ENCODE measurements around the gene IL6.
"Not testable (repeated sequence)": the region's sequence is repeated elsewhere in the genome, so short reads cannot be mapped to it uniquely, and the experiment has no call there.

The IL6 gene

DNA sequence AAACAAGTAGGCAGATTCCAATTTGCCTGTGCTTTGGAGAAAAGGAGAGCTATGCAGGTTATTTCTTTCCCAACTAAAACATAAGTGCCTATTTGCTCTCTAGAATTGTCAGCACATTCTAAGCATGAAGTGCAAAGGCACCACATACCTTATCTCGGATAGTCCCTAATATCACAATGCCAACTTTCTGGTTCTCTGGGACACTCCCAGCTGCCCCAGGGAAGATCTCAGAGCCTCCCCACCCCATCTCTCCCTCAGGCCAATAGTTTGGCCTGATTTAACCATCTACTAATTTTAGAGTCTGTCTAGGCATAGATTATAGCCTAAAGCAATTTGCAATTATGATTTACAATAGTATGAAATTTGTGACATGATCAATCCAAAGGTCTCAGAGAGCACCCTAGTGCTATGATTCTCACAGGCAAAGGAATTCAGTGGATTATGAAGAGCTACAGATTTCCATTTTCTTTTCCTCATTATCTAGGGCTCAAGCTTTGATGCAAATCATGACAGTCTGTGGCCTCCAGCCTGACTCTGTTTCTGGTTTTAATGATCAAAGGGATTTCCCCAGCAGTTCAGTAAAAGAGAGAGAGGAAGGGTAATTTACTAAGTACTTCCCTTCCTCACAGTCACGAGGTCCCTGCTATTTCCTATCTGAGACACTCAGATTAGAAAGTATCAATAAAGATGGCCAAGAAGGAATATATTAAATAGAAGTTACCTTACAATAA lies 29.0 kb upstream of the IL6 start:
- Histone ChIP-seq H3K9ac (ENCODE audit: low read length) (no peak overlapping the region), H3K4me1 (ENCODE audit: low read length) (peaks cover 59% of the 10 kb centered on the region)

DNA sequence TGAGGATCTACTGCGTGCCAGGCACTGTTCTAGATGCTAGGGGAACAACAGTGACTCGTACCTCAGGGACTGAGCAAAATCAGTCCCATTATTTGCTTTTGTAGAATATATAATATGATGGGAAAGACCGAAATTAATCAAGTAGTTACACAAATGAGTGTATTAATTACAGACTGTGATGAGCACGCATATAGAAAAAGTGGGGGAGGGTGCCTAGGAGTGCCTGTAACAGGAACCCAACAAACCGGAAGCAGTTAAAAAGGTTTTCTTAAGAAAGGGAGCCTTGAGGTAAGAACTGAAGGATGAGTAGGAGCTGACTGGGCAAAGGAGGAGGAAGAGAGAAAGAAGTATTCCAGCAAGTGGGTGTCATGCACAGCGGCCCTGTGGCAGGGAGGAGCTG lies 28.2 kb upstream of the IL6 start:
- Histone ChIP-seq H3K27me3 (replicated peaks; ENCODE audit: insufficient read depth, low read length) (no peaks in the 10 kb centered on the region), H2AFZ (ENCODE audit: low read length) (no peak overlapping the region), H3K4me1 (ENCODE audit: low read length) (peaks cover 59% of the 10 kb centered on the region), H3K27ac (ENCODE audit: low read length) (no peak overlapping the region), H3K4me2 (ENCODE audit: low read depth, low read length) (peak overlapping the region; percentile 52; the same call in 1 of the 2 replicates), H3K9me3 (replicated peaks; ENCODE audit: insufficient read depth, low read length) (no peaks in the 10 kb centered on the region), H3K4me3 (ENCODE audit: low read length) (no peak overlapping the region), H3K9ac (ENCODE audit: low read length) (no peak overlapping the region), H3K79me2 (ENCODE audit: low read length) (no peaks in the 10 kb centered on the region), H3K36me3 (replicated peaks; ENCODE audit: insufficient read depth, low read length) (no peaks in the 10 kb centered on the region), H3F3A (ENCODE audit: insufficient read depth, low read length) (peaks cover 11% of the 10 kb centered on the region; the same call in 1 of the 2 replicates), H4K20me1 (ENCODE audit: insufficient read depth, low read length) (no peaks in the 10 kb centered on the region), H3K9me2 (replicated peaks; ENCODE audit: insufficient read depth, low read length) (no peaks in the 10 kb centered on the region)
- TF ChIP-seq EZH2 (optimal IDR thresholded peaks at IDR 0.05; ENCODE audit: low read depth, low read length) = no peak
- DNase-seq = no peak

More for the DNA sequence above, 29.0 kb upstream of the IL6 start:
- H3K9me2 ChIP-seq (replicated peaks; ENCODE audit: insufficient read depth, low read length) = no peaks in the 10 kb centered on the region
- H3K36me3 ChIP-seq (replicated peaks; ENCODE audit: insufficient read depth, low read length) = no peaks in the 10 kb centered on the region
- peak overlapping the region; percentile 52 for H3K4me2 ChIP-seq (ENCODE audit: low read depth, low read length)
- H3K27me3 ChIP-seq (replicated peaks; ENCODE audit: insufficient read depth, low read length) = no peaks in the 10 kb centered on the region
- peaks cover 11% of the 10 kb centered on the region; the same call in 1 of the 2 replicates for H3F3A ChIP-seq (ENCODE audit: insufficient read depth, low read length)
- H4K20me1 ChIP-seq (ENCODE audit: insufficient read depth, low read length) = no peaks in the 10 kb centered on the region
- peak; percentile 64 for DNase-seq
- H3K27ac ChIP-seq (ENCODE audit: low read length) = peak overlapping the region; percentile 11; the same call in 1 of the 2 replicates
- no peak overlapping the region for H3K4me3 ChIP-seq (ENCODE audit: low read length)
- no peak overlapping the region for H2AFZ ChIP-seq (ENCODE audit: low read length)
- H3K79me2 ChIP-seq (ENCODE audit: low read length) = no peaks in the 10 kb centered on the region
- no peaks in the 10 kb centered on the region for H3K9me3 ChIP-seq (replicated peaks; ENCODE audit: insufficient read depth, low read length)
- TF ChIP-seq EZH2phosphoT487 (IDR thresholded peaks at IDR 0.05; ENCODE audit: low read length) = no peak
- TF ChIP-seq, protein P1, sequence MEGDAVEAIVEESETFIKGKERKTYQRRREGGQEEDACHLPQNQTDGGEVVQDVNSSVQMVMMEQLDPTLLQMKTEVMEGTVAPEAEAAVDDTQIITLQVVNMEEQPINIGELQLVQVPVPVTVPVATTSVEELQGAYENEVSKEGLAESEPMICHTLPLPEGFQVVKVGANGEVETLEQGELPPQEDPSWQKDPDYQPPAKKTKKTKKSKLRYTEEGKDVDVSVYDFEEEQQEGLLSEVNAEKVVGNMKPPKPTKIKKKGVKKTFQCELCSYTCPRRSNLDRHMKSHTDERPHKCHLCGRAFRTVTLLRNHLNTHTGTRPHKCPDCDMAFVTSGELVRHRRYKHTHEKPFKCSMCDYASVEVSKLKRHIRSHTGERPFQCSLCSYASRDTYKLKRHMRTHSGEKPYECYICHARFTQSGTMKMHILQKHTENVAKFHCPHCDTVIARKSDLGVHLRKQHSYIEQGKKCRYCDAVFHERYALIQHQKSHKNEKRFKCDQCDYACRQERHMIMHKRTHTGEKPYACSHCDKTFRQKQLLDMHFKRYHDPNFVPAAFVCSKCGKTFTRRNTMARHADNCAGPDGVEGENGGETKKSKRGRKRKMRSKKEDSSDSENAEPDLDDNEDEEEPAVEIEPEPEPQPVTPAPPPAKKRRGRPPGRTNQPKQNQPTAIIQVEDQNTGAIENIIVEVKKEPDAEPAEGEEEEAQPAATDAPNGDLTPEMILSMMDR (IDR thresholded peaks at IDR 0.05; ENCODE audit: low read length) = no peak
- TF ChIP-seq EZH2 (optimal IDR thresholded peaks at IDR 0.05; ENCODE audit: low read depth, low read length) = no peak

DNA sequence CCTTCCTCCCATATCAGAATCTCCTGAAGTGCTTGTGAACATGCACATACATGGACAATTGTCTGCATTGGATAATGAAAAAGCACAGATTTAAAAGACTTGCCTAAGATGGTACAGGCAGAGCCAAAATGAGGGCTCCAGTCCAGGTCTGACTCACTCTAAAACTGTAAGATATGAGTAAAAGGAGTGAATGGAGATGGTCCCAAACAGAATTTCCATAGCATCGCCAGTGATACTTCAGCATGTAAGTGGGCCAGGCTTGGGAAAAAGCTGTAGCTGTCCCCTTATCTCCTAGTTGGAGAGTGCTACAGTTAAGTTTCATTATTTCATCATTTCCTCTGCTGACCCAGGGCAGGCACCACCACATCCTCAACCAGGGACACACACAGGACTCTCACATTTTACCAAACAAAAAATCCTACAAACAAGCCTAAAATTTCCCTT lies 26.4 kb upstream of the IL6 start:
- no peaks in the 10 kb centered on the region for H3K36me3 ChIP-seq (replicated peaks; ENCODE audit: insufficient read depth, low read length)
- H3K9me2 ChIP-seq (replicated peaks; ENCODE audit: insufficient read depth, low read length) = no peaks in the 10 kb centered on the region
- no peak for DNase-seq
- no peaks in the 10 kb centered on the region for H3K9me3 ChIP-seq (replicated peaks; ENCODE audit: insufficient read depth, low read length)
- H3K27ac ChIP-seq (ENCODE audit: low read length) = no peak overlapping the region
- H3K27me3 ChIP-seq (replicated peaks; ENCODE audit: insufficient read depth, low read length) = no peaks in the 10 kb centered on the region
- peaks cover 43% of the 10 kb centered on the region for H3K4me1 ChIP-seq (ENCODE audit: low read length)
- no peaks in the 10 kb centered on the region for H3K79me2 ChIP-seq (ENCODE audit: low read length)
- no peak overlapping the region for H3K4me3 ChIP-seq (ENCODE audit: low read length)
- peak overlapping the region; percentile 23; the same call in 1 of the 2 replicates for H2AFZ ChIP-seq (ENCODE audit: low read length)
- no peak overlapping the region for H3K9ac ChIP-seq (ENCODE audit: low read length)
- H4K20me1 ChIP-seq (ENCODE audit: insufficient read depth, low read length) = no peaks in the 10 kb centered on the region
- TF ChIP-seq, protein P1 (IDR thresholded peaks at IDR 0.05; ENCODE audit: low read length) = no peak
- TF ChIP-seq EZH2phosphoT487 (IDR thresholded peaks at IDR 0.05; ENCODE audit: low read length) (no peak), EZH2 (optimal IDR thresholded peaks at IDR 0.05; ENCODE audit: low read depth, low read length) (no peak)
- H3K4me2 ChIP-seq (ENCODE audit: low read depth, low read length) = peak overlapping the region; percentile 19; the same call in 1 of the 2 replicates
- H3F3A ChIP-seq (ENCODE audit: insufficient read depth, low read length) = peaks cover 11% of the 10 kb centered on the region; the same call in 1 of the 2 replicates

DNA sequence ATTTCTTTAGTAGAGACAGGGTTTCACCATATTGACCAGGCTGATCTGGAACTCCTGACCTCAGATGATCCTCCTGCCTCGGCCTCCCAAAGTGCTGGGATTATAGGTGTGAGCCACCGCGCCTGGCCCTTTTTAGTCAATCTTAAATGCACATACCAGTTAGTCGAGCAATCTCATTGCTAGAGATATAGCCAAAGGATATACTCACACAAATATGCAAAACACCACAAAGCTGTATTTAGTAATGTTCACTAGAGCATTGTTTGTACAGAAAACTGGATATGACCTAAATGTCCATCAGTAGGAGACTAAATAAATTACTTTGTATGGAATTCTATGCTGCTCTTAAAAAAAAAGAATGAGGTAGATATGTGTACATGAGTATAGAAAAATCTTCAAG lies 24.5 kb upstream of the IL6 start:
- Histone ChIP-seq H3K9ac (ENCODE audit: low read length) (no peak overlapping the region), H3K79me2 (ENCODE audit: low read length) (no peaks in the 10 kb centered on the region), H3K4me2 (ENCODE audit: low read depth, low read length) (no peak overlapping the region), H4K20me1 (ENCODE audit: insufficient read depth, low read length) (no peaks in the 10 kb centered on the region), H3K9me3 (replicated peaks; ENCODE audit: insufficient read depth, low read length) (no peaks in the 10 kb centered on the region), H3F3A (ENCODE audit: insufficient read depth, low read length) (peaks cover 11% of the 10 kb centered on the region; the same call in 1 of the 2 replicates), H3K4me1 (ENCODE audit: low read length) (peaks cover 24% of the 10 kb centered on the region), H3K4me3 (ENCODE audit: low read length) (no peak overlapping the region), H3K36me3 (replicated peaks; ENCODE audit: insufficient read depth, low read length) (no peaks in the 10 kb centered on the region), H3K27me3 (replicated peaks; ENCODE audit: insufficient read depth, low read length) (no peaks in the 10 kb centered on the region), H3K27ac (ENCODE audit: low read length) (no peak overlapping the region), H3K9me2 (replicated peaks; ENCODE audit: insufficient read depth, low read length) (no peaks in the 10 kb centered on the region), H2AFZ (ENCODE audit: low read length) (no peak overlapping the region)
- DNase-seq = no peak
- TF ChIP-seq EZH2 (optimal IDR thresholded peaks at IDR 0.05; ENCODE audit: low read depth, low read length) = no peak
- no peak for TF ChIP-seq EZH2phosphoT487 (IDR thresholded peaks at IDR 0.05; ENCODE audit: low read length)
- TF ChIP-seq, protein P1 (IDR thresholded peaks at IDR 0.05; ENCODE audit: low read length) = no peak

DNA sequence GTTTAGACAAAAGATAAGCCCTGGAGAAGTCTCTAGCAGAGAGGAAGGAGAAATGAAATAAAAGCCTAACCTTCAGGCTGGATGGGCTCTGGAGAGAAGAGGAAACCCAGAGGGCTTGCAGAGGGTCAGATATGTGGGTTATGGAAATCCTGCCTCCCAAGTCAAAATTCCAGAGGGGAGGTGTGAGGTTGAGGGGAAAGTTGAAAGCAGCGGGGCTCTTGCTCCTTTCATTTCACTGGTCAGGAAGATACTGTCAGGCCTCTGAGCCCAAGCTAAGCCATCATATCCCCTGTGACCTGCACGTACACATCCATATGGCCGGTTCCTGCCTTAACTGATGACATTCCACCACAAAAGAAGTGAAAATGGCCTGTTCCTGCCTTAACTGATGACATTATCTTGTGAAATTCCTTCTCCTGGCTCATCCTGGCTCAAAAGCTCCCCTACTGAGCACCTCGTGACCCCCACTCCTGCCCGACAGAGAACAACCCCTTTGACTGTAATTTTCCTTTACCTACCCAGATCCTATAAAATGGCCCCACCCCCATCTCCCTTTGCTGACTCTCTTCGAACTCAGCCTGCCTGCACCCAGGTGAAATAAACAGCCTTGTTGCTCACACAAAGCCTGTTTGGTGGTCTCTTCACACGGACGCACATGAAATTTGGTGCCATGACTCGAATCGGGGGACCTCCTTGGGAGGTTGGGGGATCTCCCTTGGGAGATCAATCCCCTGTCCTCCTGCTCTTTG lies 23.7 kb upstream of the IL6 start:
- not testable (repeated sequence) for H3K79me2 ChIP-seq (ENCODE audit: low read length); H3K27ac ChIP-seq (ENCODE audit: low read length); H3K4me2 ChIP-seq (ENCODE audit: low read depth, low read length); H3K36me3 ChIP-seq (replicated peaks; ENCODE audit: insufficient read depth, low read length); H3K9ac ChIP-seq (ENCODE audit: low read length); H3K27me3 ChIP-seq (replicated peaks; ENCODE audit: insufficient read depth, low read length); H4K20me1 ChIP-seq (ENCODE audit: insufficient read depth, low read length); DNase-seq; H2AFZ ChIP-seq (ENCODE audit: low read length); H3K9me3 ChIP-seq (replicated peaks; ENCODE audit: insufficient read depth, low read length); H3K4me3 ChIP-seq (ENCODE audit: low read length); H3F3A ChIP-seq (ENCODE audit: insufficient read depth, low read length); H3K9me2 ChIP-seq (replicated peaks; ENCODE audit: insufficient read depth, low read length)
- H3K4me1 ChIP-seq (ENCODE audit: low read length) = peaks cover 17% of the 10 kb centered on the region

Data from MM.1S (cell line).